HG03521 (cell line): ENCODE data around the gene KMT2B.
"Not testable (repeated sequence)": the region's sequence is repeated elsewhere in the genome, so short reads cannot be mapped to it uniquely, and the experiment has no call there.

Experiments used
- ATAC-seq: cut with Tn5 transposase; IDR thresholded peaks from one replicate; pipeline ENCODE4 v1.9.1; 2021; ENCODE audit warnings: mild to moderate bottlenecking, moderate library complexity; ENCODE audit not compliant: unreplicated experiment

The KMT2B gene

GRCh38 chr19:35712567-35713505 lies 5.0 kb upstream of the KMT2B start:
- no peak for ATAC-seq

DNA sequence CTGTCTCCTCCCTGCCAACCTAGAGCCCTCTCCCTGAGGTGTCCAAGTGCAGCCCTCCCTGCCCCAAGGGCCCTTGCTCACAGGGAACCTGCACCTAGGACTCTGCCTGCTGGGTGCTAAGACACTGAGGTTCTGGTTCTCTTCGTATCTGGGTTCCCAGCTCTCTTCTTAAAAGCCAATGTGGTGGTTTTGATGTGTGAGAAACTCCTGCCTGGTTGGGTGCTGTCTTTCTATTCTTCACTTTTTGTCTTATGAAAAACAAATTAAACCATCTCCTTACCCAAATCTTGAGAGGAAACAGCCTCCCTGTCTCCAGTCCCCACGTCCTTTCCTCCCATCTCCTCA lies 4.3 kb upstream of the KMT2B start:
- ATAC-seq = no peak

DNA sequence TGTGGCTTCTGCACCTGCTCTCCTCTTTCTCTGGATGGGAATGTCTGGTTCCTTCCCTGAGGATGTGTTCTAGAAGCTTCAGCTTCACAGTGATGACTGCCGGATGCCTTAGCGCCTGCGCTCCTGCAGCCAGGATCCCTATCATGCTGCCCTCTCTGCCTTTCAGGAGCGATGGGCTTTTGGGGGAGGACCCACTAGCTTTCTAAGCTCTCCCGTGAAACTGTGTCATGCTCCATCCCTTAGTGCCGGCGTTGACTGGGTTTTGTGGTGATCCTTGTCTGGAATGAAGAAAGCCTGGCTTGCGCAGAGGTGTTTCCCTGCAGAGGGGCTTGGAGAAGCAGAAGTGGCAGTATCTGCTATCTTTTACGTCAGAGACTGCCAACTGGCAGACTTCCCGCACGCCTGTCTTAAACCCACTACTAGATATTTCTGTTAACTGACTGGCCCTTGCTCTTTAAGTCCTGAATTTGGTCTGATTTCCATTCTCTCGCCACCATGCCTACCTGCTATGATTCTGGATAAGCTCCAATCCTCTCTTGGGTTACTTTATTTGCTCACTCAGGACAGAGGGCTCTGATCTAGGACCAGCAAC lies 3.8 kb upstream of the KMT2B start:
- no peak for ATAC-seq

- ATAC-seq = no peak
Observed at GRCh38 chr19:35714601-35715354, 3.0 kb upstream of the KMT2B start.

DNA sequence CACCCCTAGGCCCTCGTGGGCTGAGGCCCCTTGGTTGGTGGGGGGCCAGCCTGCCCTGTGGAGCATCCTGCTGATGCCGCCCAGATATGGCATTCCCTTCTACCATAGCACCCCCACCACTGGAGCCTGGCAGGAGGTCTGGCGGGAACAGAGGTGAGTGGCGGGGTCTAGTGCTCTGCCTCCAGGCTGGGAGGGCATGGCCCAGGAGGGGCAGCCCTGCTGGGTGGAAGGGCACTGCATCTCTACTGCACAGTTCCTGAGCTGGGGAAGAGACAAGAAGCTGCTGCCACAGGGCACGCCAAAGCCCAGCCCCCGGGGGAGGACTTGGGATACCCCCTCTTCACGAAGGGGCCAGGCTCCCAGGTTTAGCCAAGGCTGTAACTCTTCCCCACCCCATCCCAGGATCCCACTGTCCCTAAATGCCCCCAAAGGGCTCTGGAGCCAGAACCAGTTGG lies 2.4 kb upstream of the KMT2B start:
- no peak for ATAC-seq

DNA sequence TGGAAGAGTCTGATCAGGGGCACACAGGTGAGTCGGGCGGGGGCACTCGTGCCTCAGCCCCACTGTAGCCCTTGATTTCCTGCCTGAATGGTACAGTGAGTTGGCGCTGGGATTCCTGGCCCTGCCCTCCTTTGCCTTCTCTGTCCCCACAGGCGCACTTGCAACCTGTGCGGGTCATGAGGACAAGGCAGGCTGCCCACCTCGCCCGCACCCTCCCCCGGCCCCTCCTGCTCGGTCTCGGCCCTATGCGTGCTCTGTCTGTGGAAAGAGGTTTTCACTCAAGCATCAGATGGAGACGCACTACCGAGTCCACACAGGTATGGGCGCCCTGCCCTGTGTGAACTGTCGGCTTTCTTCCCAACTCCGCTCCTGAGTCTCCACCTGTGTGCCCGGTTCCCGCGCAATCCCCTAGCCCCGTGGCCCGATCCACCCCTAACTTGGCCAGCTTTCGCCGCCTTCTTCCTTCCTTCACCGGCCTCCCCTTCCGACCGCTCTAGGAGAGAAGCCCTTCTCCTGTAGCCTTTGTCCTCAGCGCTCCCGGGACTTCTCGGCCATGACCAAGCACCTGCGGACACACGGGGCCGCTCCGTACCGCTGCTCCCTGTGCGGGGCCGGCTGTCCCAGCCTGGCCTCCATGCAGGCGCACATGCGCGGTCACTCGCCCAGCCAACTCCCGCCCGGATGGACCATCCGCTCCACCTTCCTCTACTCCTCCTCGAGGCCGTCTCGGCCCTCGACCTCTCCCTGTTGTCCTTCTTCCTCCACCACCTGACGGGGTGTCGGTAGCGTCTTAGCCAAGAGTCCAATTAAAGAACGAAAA lies 1.6 kb upstream of the KMT2B start:
- no peak for ATAC-seq

DNA sequence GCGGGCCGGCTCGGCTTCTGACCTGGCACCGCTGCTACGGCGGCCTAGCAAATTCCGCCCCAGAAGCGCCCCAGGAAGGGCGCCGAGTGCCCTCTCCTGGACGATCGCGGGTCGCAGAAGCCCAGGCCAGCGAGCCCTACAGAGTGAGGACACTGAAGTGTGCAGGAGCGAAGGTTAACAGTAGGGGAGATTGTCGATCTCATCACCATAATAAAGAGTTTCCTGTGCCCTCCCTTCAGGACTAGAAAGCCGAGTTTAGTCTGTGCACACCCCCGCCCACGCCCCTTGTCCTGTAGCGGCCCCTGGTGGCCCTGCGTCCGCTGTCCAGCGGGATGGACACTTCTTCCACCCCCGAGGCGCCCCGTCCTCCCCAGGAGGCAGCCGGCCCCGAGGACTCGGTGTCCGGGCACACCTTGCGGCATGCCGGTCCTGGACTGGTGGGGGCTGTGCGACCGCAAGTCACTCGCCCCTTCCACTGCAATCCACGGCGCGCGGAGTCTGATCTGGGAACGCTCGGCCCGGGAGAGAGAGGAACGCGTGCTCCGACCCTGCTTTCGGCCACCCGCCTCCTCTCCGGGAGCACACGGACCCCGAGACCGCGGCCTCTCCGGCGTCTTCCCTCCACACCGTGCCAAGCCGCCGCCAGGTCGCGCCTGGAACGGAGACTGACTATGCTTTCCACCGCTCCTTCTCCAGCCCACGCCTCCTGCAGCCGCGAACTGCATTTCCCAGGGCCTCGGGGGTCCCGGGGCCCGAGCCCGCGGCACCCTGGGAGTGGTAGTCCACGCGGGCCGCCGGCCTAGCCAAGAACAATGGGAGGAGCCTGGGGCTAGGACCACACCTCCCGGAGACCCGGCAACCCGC lies 770 bp upstream of the KMT2B start:
- ATAC-seq = peak; percentile 62

DNA sequence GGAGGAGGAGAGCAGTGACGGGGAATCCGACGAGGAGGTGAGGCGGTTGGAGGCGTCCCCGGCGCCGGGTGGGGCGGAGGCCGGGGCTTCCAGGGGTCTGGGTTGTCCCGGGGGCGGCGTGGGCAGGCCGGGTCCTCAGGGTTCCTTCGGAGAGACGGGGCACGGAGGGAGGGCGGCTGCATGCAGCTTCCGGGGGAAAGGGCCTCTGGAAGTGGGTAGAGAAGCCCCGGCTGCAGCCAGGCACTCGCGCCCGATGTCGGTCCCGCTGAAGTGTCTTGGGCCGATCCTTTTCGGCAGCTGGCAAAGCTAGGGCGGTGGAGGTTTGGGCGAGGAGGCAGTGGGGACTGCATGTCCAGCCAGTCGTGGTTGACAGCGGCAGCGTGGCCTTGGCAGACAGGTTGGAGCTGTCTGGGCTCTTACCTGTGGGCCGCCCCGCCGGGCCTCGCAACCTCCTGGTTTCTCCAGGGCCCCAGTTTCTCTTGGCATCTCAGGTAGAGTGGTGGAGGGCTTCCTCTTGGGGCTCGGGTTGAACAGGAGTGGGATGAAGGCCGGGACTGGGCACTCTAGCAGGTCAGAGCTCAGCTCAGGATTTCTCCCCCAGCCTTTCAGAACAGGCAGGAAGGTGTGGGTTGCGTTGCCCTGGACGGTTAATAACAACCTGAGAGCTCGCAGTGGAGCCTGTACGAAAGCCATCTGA lies 690 bp downstream of the KMT2B start:
- ATAC-seq = peak; percentile 9

GRCh38 chr19:35719402-35720162 lies 1.8 kb downstream of the KMT2B start:
- no peak for ATAC-seq

GRCh38 chr19:35720163-35720524 lies 2.3 kb downstream of the KMT2B start:
- ATAC-seq = no peak

- ATAC-seq = no peak
Observed at GRCh38 chr19:35720648-35721047, 2.8 kb downstream of the KMT2B start.

DNA sequence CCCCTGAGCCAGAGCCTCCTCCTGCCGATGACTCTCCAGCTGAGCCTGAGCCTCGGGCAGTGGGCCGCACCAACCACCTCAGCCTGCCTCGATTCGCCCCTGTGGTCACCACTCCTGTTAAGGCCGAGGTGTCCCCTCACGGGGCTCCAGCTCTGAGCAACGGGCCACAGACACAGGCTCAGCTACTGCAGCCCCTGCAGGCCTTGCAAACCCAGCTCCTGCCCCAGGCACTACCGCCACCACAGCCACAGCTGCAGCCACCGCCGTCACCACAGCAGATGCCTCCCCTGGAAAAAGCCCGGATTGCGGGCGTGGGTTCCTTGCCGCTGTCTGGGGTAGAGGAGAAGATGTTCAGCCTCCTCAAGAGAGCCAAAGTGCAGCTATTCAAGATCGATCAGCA lies 3.6 kb downstream of the KMT2B start:
- ATAC-seq = no peak

GRCh38 chr19:35722461-35722860 lies 4.7 kb downstream of the KMT2B start:
- no peak for ATAC-seq

DNA sequence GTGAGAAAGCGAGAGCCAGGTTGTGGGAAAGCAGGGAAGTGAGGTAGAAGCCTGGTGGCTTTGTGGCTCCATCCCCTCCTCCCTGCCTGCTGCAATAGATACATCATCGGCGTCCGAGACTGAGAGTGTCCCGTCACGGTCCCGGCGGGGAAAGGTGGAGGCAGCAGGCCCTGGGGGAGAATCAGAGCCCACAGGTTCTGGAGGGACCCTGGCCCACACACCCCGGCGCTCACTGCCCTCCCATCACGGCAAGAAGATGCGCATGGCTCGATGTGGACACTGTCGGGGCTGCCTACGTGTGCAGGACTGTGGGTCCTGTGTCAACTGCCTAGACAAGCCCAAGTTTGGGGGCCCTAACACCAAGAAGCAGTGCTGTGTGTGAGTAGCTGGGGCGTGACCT lies 5.1 kb downstream of the KMT2B start:
- no peak for ATAC-seq

- ATAC-seq = no peak
Observed at GRCh38 chr19:35723671-35724070, 5.9 kb downstream of the KMT2B start.

DNA sequence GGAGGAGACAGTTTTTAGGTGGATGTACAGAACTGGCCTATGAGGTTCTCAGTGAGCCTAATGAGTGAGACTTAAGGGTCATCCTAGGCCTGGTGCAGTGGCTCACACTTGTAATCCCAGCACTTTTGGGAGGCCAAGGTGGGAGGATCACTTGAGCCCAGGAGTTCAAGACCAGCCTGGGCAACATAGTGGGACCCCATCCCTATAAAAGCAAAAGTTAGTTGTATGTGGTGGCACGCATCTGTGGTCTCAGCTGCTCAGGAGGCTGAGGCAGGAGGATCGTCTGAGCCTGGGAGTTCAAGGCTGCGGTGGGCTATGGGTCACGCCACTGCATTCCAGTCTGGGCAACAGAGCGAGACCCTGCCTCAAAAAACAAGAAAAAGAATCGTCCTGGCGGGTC lies 6.3 kb downstream of the KMT2B start:
- not testable (repeated sequence) for ATAC-seq

DNA sequence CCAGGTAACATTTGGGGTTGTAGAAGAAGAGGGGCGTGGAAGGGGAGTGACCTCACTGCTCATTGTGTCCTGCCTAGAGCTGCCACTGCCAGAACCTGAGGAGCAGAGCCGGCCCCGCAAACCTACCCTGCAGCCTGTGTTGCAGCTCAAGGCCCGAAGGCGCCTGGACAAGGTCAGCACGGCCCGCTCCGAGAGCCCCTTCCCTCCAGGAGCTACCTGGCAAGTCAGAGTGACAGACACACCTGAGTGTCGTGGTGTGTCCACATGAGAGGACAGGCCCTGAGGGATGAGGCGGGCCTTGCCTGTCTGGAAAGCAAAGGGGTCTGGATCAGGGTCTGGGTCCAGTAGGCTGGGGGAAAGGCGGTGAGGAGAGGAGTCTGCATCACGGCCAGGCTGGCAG lies 6.8 kb downstream of the KMT2B start:
- ATAC-seq = no peak

- ATAC-seq = no peak
Observed at GRCh38 chr19:35725216-35725861, 7.5 kb downstream of the KMT2B start.
